Nucleus accumbens (tissue), 56 donors: ENCODE measurements around the gene ZBTB4.
A peak's percentile ranks its signal among the peaks of the same experiment; 100 is the strongest.

Experiments used
- DNase-seq, 56 donors: peaks; one replicate each; lab custom pipeline; 2025; lab: John Stamatoyannopoulos, UW

ZBTB4 gene

GRCh38 chr17:7443499-7444485 is 35.6 kb downstream of the ZBTB4 start:
- DNase-seq: no peak

- no peak for DNase-seq
Measured at GRCh38 chr17:7442142-7442541, 37.3 kb downstream of the ZBTB4 start.

- DNase-seq: no peak
Measured at GRCh38 chr17:7441266-7441665, 38.2 kb downstream of the ZBTB4 start.

DNA sequence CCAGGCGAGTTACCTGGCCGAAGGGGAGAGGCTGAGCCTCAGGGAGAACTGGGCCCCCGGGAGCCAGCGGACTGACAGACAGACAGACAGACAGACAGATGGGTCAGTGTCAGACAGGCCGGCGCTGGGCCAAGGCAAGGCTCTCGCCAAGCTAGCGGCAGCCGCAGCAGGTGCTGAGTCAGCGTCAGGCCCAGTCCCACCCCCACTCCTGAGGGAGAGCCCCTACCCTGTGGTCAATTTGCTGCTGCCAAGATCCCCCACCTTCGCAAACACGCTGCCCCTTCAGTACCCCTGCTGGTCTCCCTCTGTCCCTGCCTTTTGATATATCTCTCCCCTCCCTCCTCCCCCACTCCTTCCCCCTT is 38.6 kb downstream of the ZBTB4 start:
- DNase-seq: peak in 16 of 56 donors; percentile 6 to 62 (median 30)

- peak in 19 of 56 donors; percentile 5 to 65 (median 31) for DNase-seq
Measured at GRCh38 chr17:7440113-7440833, 39.2 kb downstream of the ZBTB4 start.

- no peak for DNase-seq
Measured at GRCh38 chr17:7439462-7440112, 39.8 kb downstream of the ZBTB4 start, which contains the start of gene FGF11. FGF11 (plus strand) TSS chr17:7439512; CDS start chr17:7439621, 109 bp downstream.

DNA sequence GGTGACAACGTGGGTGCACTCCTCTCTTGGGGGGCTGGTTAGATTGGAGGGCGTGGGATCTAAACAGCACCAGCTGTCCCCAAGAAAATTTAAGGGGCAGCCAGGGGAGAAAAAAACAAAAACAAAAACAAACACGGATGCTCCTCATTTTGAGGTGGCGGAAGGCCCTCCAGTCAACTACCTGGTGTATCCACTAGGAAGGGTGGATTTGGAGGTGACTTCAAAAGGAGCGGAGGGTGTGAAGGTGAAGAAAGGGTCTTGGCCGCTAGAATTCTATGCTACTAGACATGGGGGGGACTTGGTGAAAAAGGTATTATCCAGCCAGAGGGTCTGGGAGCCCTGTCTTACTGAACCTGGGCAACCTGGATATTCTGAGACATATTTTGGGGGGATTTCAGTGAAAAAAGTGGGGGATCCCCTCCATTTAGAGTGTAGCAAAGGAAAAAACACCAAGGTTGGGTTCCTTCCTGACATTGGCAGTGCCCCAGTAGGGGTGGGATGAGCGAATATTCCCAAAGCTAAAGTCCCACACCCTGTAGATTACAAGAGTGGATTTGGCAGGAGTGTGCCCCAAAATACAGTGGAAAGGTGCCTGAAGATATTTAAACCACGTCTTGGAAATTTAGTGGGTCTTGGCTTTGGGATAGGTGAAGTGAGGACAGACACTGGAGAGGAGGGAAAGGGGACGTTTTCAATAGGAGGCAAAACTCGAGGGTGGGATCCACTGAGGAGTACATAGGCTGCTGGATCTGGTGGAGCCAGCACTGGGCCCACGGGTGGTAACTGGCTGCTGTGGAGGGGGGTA is 40.6 kb downstream of the ZBTB4 start:
- no peak for DNase-seq

- peak in 40 of 56 donors; percentile 14 to 72 (median 39) for DNase-seq
Measured at GRCh38 chr17:7437950-7438614, 41.3 kb downstream of the ZBTB4 start.

GRCh38 chr17:7437369-7437863 is 42.0 kb downstream of the ZBTB4 start:
- no peak for DNase-seq

DNA sequence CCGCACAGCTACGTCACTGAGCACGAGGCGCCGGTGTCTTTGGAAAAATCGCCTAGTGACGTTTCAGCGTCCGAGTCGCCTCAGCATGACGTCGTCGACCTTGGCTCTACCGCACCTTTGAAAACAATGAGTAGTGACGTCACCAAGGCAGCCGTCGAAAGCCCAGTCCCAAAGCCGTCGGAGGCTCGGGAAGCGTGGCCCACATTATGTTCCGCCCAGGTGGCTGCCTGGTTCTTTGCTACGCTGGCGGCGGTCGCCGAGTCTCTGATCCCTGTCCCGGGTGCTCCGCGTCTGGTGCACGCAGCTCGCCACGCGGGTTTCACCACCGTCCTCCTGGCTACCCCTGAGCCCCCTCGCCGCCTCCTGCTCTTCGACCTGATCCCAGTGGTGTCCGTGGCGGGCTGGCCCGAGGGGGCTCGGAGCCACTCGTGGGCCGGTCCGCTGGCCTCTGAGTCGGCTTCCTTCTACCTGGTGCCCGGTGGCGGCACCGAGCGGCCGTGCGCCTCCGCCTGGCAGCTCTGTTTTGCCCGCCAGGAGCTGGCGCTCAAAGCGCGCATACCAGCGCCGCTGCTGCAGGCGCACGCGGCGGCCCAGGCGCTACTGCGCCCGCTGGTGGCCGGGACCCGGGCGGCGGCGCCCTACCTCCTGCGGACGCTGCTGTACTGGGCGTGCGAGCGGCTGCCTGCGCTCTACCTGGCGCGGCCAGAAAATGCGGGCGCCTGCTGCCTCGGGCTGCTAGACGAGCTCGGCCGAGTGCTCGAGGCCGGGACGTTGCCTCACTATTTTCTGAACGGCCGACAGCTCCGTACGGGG is 42.7 kb downstream of the ZBTB4 start:
- peak in 47 of 56 donors; percentile 26 to 83 (median 51) for DNase-seq

DNA sequence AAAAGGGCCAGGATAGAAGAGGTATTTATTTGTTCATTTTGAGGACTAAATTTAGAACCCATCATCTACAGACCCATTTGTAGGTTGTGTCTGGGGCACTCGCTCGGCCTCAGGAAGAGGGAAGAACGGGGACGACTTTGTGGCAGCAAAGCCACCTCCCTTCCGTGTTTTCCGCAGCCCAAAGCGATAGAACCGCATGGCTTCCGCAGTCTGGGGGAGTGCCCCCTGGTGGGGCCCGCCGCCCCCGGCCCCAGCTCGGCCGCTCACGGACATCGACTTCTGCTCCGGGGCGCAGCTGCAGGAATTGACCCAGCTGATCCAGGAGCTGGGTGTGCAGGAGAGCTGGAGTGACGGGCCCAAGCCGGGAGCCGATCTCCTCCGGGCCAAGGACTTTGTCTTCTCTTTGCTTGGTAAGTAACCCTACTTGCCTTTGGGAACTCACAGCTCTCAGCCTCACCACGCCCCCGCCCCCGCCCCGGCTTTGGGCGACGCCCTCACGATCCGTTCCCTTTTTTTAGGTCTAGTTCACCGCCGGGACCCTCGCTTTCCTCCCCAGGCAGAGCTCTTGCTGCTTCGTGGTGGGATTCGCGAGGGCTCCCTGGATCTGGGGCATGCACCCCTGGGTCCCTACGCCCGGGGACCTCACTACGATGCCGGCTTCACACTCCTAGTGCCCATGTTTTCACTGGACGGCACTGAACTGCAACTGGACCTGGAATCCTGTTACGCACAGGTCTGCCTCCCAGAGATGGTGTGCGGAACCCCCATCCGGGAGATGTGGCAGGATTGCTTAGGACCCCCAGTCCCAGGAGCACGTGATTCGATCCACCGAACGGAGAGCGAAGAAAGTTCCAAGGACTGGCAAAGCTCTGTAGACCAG is 43.5 kb downstream of the ZBTB4 start:
- peak in 2 of 56 donors; percentile 24 to 25 for DNase-seq

GRCh38 chr17:7432296-7432695 is 47.1 kb downstream of the ZBTB4 start:
- no peak for DNase-seq

- no peak for DNase-seq
Measured at GRCh38 chr17:7431231-7431630, 48.2 kb downstream of the ZBTB4 start.

DNA sequence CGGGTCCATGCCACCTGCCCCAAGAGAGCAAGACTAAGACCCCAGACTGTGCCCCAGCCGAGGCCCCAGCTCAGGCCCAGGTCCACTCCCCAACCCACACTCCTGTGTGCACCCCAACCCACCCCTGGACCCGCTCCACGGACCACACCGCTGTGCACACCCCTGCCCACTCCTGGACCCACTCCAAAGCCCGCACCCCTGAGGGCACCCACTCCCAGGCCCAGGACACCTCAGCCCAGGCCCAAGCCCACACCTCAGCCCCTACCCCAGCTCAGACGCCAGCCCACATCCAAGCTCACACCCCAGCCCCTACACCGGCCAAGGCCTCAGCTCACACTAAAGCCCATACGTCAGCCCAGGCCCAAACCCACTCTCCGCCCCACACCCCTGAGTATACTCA is 49.7 kb downstream of the ZBTB4 start:
- DNase-seq: no peak

DNA sequence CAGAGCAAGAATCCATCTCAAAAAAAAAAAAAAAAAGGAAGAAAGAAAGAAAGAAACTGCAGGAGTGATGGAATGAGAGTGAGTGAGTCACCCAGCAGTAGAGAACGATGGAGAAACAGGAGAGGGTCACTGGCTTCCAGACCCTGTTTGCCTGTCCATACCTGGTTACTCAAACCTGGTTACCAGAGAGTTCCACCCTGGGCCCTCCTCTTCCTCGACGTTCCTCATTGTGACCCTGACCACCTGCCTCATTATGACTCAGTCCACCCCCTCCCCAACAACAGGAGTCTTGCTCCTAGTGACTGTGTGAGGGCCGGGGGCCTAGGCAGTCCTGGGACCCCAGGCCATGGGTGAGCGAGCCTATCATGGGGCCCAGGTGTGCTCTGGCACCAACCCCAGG is 50.9 kb downstream of the ZBTB4 start, which contains the start of gene SPEM3:
Gene SPEM3, plus strand, starts transcription at position 301 of the 400 bp plus-strand sequence. Its CDS starts 46 bp downstream, at position 347.
- no peak for DNase-seq

DNA sequence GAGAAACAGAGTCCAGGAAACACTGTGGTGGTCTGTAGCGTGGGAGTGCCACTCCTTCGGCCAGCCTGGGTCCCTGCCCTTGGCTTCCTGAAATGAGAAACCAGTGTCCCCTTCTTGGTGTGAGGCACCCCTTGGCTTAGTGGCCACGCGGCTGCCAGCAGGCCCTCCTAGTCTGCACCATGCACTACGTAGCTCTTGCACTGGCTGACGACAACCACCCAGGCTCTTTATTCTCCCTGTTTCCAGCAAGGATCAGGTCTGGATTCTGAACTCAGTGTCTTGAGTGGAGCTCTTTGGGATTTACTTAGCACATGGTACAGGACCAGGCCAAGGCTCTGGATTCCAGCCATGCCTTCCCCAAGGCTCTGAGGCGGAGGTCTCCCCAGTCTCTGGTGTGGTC is 51.9 kb downstream of the ZBTB4 start:
- DNase-seq: no peak

- no peak for DNase-seq
Measured at GRCh38 chr17:7426896-7427489, 52.4 kb downstream of the ZBTB4 start.
